ENCODE measurements around the gene GON7. TPM values are rescaled to one million over a fixed set of nuclear protein-coding genes. Genes with fewer than 3 reads are reported as not detected.

The GON7 gene
- total RNA-seq, 3 donors from 2014 or later = 15.3 to 19.5 (median 18.6) TPM

GRCh38 chr14:93207468-93208308 lies 823 bp upstream of the GON7 start:
- intact Hi-C loops (cut with DNase I, micrococcal nuclease) = no loop called here
- DNase-seq (no peak), ATAC-seq (peak; percentile 67)
- peak overlapping the region; percentile 85 for H3K4me3 ChIP-seq
- no peak for TF ChIP-seq CTCF (IDR thresholded peaks at IDR 0.05)
- H3K4me1 ChIP-seq (ENCODE audit: low read depth) = peaks cover 16% of the 10 kb centered on the region
- H3K9me3 ChIP-seq = no peaks in the 10 kb centered on the region
- H3K36me3 ChIP-seq (ENCODE audit: low read depth) = no peaks in the 10 kb centered on the region

- Histone ChIP-seq H3K9me3 (no peaks in the 10 kb centered on the region), H3K4me1 (ENCODE audit: low read depth) (peaks cover 7% of the 10 kb centered on the region), H3K4me3 (no peak overlapping the region), H3K36me3 (ENCODE audit: low read depth) (no peaks in the 10 kb centered on the region)
- no peak for TF ChIP-seq CTCF (IDR thresholded peaks at IDR 0.05)
- no peak for DNase-seq
- no peak for ATAC-seq
- intact Hi-C loops (cut with DNase I, micrococcal nuclease) = no loop called here
Measured at GRCh38 chr14:93201155-93201704, 5.6 kb downstream of the GON7 start.

- no peaks in the 10 kb centered on the region for H3K4me1 ChIP-seq (ENCODE audit: low read depth)
- intact Hi-C loops (cut with DNase I, micrococcal nuclease) = no loop called here
- ATAC-seq (no peak), DNase-seq (no peak)
- no peaks in the 10 kb centered on the region for H3K9me3 ChIP-seq
- no peak for TF ChIP-seq CTCF (IDR thresholded peaks at IDR 0.05)
- no peak overlapping the region for H3K4me3 ChIP-seq
- no peaks in the 10 kb centered on the region for H3K36me3 ChIP-seq (ENCODE audit: low read depth)
Measured at GRCh38 chr14:93200553-93200952, 6.3 kb downstream of the GON7 start.

- Histone ChIP-seq H3K9me3 (no peaks in the 10 kb centered on the region), H3K4me3 (no peak overlapping the region), H3K4me1 (ENCODE audit: low read depth) (peaks cover 5% of the 10 kb centered on the region), H3K36me3 (ENCODE audit: low read depth) (no peaks in the 10 kb centered on the region)
- intact Hi-C loops (cut with DNase I, micrococcal nuclease) = no loop called here
- DNase-seq = no peak
- no peak for TF ChIP-seq CTCF (IDR thresholded peaks at IDR 0.05)
- ATAC-seq = no peak
Measured at GRCh38 chr14:93199031-93199430, 7.8 kb downstream of the GON7 start.

- Histone ChIP-seq H3K4me1 (ENCODE audit: low read depth) (peaks cover 5% of the 10 kb centered on the region), H3K9me3 (no peaks in the 10 kb centered on the region), H3K4me3 (no peak overlapping the region), H3K36me3 (ENCODE audit: low read depth) (no peaks in the 10 kb centered on the region)
- ATAC-seq (peak; percentile 93), DNase-seq (no peak)
- no peak for TF ChIP-seq CTCF (IDR thresholded peaks at IDR 0.05)
- intact Hi-C loops (cut with DNase I, micrococcal nuclease) = no loop called here
Measured at GRCh38 chr14:93195316-93195999, 11.4 kb downstream of the GON7 start.

Measured in mucosa of descending colon (tissue), 3 donors.